Heart left ventricle (tissue), 16 donors: ENCODE measurements around the gene APC2. TPM values are rescaled to one million over a fixed set of nuclear protein-coding genes. Genes with fewer than 3 reads are reported as not detected.
"Not testable (repeated sequence)": the region's sequence is repeated elsewhere in the genome, so short reads cannot be mapped to it uniquely, and the experiment has no call there.

Experiments used
- ATAC-seq, 4 donors: fragments of 200-7000 bp; cut with Tn5 transposase; one replicate each; pipeline ENCODE4 v1.9.1; 2020 to 2022; ENCODE audit warnings: moderate library complexity in 4 of 4, mild to moderate bottlenecking in 3 of 4, moderate number of reproducible peaks in 1 of 4
- DNase-seq, 5 donors: peaks; one replicate each; pipeline ENCODE4 v3.0.0-alpha.2; 2020
- H3K27ac ChIP-seq, 12 donors: fragments of 200-600 bp; sonication (generic) in 4 of 12; one replicate each; pipeline versions ENCODE4 v1.5.0 to v1.8.0; 2016 to 2022; ENCODE audit warnings: mild to moderate bottlenecking in 2 of 12
- H3K27me3 ChIP-seq, 9 donors: fragments of 200-600 bp; sonication (generic) in 2 of 9; one replicate each; pipeline versions ENCODE4 v1.5.1 to v1.8.0; 2016 to 2022; ENCODE audit warnings: mild to moderate bottlenecking in 3 of 9
- H3K36me3 ChIP-seq, 9 donors: fragments of 200-600 bp; sonication (generic) in 2 of 9; one replicate each; pipeline versions ENCODE4 v1.5.0 to v1.8.0; 2018 to 2022; ENCODE audit warnings: mild to moderate bottlenecking in 2 of 9
- H3K4me1 ChIP-seq, 12 donors: fragments of 200-600 bp; sonication (generic) in 4 of 12; one replicate each; pipeline versions ENCODE4 v1.5.0 to v1.8.0; 2016 to 2022; ENCODE audit warnings: mild to moderate bottlenecking in 3 of 12
- H3K4me3 ChIP-seq, 12 donors: fragments of 200-600 bp; sonication (generic) in 4 of 12; one replicate each; pipeline versions ENCODE4 v1.5.0 to v1.8.0; 2017 to 2022; ENCODE audit warnings: mild to moderate bottlenecking in 9 of 12, moderate library complexity in 4 of 12
- H3K9me3 ChIP-seq, 12 donors: fragments of 200-600 bp; sonication (generic) in 4 of 12; one replicate each; pipeline versions ENCODE4 v1.5.0 to v1.8.0; 2016 to 2022; ENCODE audit warnings: mild to moderate bottlenecking in 1 of 12
- POLR2A ChIP-seq, 2 donors: fragments of 450-650 bp; IDR thresholded peaks; one replicate each; pipeline ENCODE4 v1.6.1; 2017; ENCODE audit warnings: antibody characterized with exemption in 2 of 2, mild to moderate bottlenecking in 2 of 2, moderate library complexity in 2 of 2
- WGBS, 4 donors: extraction: QIAGEN DNeasy Blood & Tissue Kit in 2 of 4; methylation state at CpG; one replicate each; pipeline versions ENCODE4 v1.1.5 to v1.1.7; 2013 to 2018; 5-methylcytosine and 5-hydroxymethylcytosine counted together
- intact Hi-C, 10 donors: fragments of 100-400 bp; cut with DNase I; formaldehyde crosslinking; loops; one replicate each; pipeline versions ENCODE4 v1.11.1 to v1.14.2; 2022
- polyA plus RNA-seq, 2 donors: library from polyadenylated mRNA; stranded (reverse); fragments of 200-250 nt; gene quantifications; one replicate each; pipeline ENCODE4 v1.2.3, GENCODE V29; 2013
- total RNA-seq, 9 donors: library from RNA; depleted of rRNA in 2 of 9; stranded (reverse); fragments of >200 nt in 2 of 9; fragmentation: NEBNext Ultra II Directional in 3 of 9; extraction: Animal tissue kit (Norgen Biotek cat#: 25700) in 3 of 9; gene quantifications; one replicate each; pipeline versions ENCODE4 v1.1.0 to v1.2.4, GENCODE V29; 2016 to 2023
- TF ChIP-seq, protein P1 (sequence below), 12 donors: fragments of 200-600 bp; sonication (generic) in 4 of 12; IDR thresholded peaks; one replicate each; pipeline versions ENCODE4 v1.5.0 to v1.8.0; 2018 to 2022; ENCODE audit warnings: antibody characterized with exemption in 12 of 12, mild to moderate bottlenecking in 5 of 12
- donor health status: ischemic (EF 13 %, LVEDD 7.1; RV severe dilation, severe dysfunction).
- donor health status: healthy with polysubstance abuse.
- donor health status: DM: no; HTN: yes; CAD: no.
- donor health status: DM: no; HTN: no; CAD: no.
- donor health status: ischemic (EF 25% LVEDD 6.9; RV normal size, moderate dysfunction).
- donor health status: ischemic (EF 25% LVEDD 5.7; RV mildly dilated, moderate dysfunction).
- donor health status: healthy.
- donor health status: DM: yes; HTN: yes; CAD: no.
- donor health status: ischemic (EF 35%, LVEDD 5.7; RV mildly dilated, moderate dysfunction).
- donor health status: nonischemic (EF 11% LVEDD 7.7; RV severe dilation, severe dysfunction).
- donor health status: DM: yes; HTN: yes; CAD: no.
- donor health status: PGD.
- donor health status: ischemic (EF 29% LVEDD 5.4; RV normal size, mild dysfunction).
- donor health status: nonischemic (EF 23%, LVEDD 6.1; RV moderate dilation, normal function).

APC2 gene
- total and polyA plus RNA-seq, 11 donors = 0.04 to 0.72 (median 0.11) TPM; not detected in 1

DNA sequence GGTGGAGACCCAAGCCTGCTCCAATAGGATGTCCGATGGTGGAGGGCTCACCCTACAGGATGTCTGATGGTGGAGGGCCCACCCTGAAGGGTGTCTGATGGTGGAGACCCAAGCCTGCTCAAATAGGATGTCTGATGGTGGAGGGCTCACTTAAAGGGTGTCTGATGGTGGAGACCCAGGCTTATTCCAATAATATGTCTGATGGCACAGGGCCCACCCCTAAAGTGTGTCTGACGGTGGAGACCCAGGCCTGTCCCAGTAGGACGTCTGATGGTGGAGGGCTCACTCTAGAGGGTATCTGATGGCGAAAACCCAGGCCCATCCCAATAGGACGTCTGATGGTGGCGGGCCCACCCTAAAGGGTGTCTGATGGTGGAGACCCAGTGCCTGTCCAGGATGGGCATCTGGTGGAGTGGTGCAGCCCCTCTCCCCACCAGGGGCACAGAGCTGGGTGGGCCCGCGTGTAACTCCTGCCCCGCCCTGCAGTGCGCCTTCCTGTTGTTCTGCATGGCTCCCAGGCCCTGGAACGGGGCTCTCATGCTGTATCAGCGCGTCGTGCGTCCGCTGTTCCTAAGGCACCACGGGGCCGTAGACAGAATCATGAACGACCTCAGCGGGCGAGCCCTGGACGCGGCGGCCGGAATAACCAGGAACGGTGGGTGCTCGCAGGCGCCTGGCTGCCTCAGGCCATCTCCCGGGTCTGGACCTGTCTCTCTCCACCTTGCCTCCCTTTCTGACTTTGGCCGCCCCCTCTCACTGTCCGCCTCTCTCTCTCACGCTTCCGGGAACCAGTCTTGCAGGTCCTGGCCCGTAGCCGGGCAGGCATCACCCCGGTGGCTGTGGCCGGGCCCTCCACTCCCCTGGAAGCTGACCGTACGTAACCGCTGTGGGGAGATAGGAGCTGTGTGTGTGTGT lies 46.1 kb downstream of the APC2 start:
- no peak overlapping the region for H3K27ac ChIP-seq
- peaks cover 0 to 15% (median 4%) of the 10 kb centered on the region in 9 donors for H3K27me3 ChIP-seq
- no peak overlapping the region for H3K4me3 ChIP-seq
- peak in 1 of 4 donors; percentile 3 for ATAC-seq
- 77 to 81% (median 80%) methylated on average over 31 to 40 of the region's 40 CpGs for WGBS, 4 donors
- H3K4me1 ChIP-seq = peaks cover 0 to 18% (median 6%) of the 10 kb centered on the region in 12 donors
- intact Hi-C loops = no loop called here
- no peak for TF ChIP-seq POLR2A (IDR thresholded peaks at IDR 0.05)
- TF ChIP-seq, protein P1, sequence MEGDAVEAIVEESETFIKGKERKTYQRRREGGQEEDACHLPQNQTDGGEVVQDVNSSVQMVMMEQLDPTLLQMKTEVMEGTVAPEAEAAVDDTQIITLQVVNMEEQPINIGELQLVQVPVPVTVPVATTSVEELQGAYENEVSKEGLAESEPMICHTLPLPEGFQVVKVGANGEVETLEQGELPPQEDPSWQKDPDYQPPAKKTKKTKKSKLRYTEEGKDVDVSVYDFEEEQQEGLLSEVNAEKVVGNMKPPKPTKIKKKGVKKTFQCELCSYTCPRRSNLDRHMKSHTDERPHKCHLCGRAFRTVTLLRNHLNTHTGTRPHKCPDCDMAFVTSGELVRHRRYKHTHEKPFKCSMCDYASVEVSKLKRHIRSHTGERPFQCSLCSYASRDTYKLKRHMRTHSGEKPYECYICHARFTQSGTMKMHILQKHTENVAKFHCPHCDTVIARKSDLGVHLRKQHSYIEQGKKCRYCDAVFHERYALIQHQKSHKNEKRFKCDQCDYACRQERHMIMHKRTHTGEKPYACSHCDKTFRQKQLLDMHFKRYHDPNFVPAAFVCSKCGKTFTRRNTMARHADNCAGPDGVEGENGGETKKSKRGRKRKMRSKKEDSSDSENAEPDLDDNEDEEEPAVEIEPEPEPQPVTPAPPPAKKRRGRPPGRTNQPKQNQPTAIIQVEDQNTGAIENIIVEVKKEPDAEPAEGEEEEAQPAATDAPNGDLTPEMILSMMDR (IDR thresholded peaks at IDR 0.05) = no peak
- H3K36me3 ChIP-seq = no peaks in the 10 kb centered on the region
- no peaks in the 10 kb centered on the region for H3K9me3 ChIP-seq
- no peak for DNase-seq

DNA sequence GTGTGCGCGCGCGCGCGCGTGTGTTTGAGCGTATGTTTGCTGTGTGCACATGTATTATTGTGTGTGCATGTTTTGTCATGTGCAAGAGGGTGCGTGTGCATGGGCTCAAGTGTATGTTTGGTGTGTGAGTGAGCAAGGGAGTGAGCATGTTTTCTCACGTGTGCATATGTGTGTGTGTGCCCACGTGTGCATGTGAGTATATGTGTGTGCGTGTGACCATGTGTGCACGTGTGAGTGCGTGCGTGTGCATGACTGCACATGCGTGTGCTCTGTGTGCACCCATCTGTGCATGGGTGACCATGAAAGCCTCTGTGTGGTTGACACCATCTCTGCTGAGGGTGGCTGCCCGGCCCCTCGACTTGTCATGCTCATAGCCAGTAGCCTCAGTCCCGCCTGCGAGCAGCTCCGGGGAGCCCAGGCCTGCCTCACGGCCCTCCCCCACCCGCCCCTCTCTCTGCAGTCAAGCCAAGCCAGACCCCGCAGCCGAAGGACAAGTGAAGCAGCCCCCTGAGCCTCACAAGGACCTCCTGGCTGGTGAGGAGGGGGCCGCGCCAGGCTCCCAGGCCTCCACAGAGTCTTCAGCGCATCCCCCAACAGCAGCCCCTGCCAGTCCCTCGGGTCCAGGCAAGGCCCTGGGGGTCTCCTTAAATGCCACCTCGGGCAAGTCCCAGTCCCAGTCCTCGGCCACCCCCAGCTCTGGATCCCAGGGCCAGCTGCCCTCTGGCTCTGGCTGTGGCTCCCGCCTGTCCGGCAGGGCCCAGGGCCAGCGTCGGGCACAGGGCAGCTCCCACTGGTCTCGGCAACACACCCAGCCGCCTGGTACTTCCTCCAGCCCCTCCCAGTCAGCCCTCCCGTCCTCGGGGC lies 47.0 kb downstream of the APC2 start:
- H3K27me3 ChIP-seq = peaks cover 0 to 13% (median 4%) of the 10 kb centered on the region in 9 donors
- H3K36me3 ChIP-seq = no peaks in the 10 kb centered on the region
- H3K27ac ChIP-seq = no peak overlapping the region
- H3K9me3 ChIP-seq = no peaks in the 10 kb centered on the region
- no peak for DNase-seq
- intact Hi-C loops = no loop called here
- peak in 1 of 4 donors; percentile 3 for ATAC-seq
- 72 to 81% (median 74%) methylated on average over 24 to 39 of the region's 39 CpGs for WGBS, 4 donors
- H3K4me1 ChIP-seq = peaks cover 0 to 9% (median 0%) of the 10 kb centered on the region in 12 donors
- no peak for TF ChIP-seq POLR2A (IDR thresholded peaks at IDR 0.05)
- TF ChIP-seq, protein P1 (IDR thresholded peaks at IDR 0.05) = no peak
- H3K4me3 ChIP-seq = no peak overlapping the region

DNA sequence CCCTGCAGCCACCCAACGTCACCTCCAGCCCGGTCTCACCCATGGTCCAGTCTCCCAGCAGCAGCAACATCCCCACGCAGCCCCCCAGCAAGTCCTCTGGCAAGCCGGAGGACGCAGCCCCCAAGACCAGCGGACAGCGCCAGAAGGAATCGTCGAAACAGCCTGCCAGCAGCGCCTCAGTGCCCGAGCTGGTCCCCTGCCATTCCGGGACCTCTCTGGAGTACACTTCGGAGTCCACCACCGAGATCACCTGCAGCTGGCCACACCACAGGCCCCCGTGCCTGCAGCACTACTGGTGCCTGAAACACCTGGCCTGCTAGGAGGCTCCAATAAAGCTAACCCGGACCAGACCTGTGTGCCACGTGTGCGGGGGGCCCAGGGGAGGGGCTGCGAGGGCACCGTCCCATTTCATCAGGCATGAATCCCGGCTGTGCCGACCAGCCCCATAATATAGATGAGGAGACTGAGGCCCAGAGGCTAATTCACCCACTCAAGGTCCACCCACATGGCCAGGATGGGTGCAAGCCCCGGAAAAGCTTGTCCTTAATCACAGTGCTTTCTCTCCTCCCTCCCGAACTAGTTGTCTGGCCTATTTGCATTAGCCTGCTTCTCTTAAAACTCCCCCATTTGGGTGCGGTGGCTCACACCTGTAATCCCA lies 47.8 kb downstream of the APC2 start:
- no peak overlapping the region for H3K4me3 ChIP-seq
- no peak overlapping the region for H3K27ac ChIP-seq
- no peak for TF ChIP-seq POLR2A (IDR thresholded peaks at IDR 0.05)
- TF ChIP-seq, protein P1 (IDR thresholded peaks at IDR 0.05) = no peak
- no peak for ATAC-seq
- DNase-seq = no peak
- H3K9me3 ChIP-seq = no peaks in the 10 kb centered on the region
- 85 to 88% (median 86%) methylated on average over 14 to 25 of the region's 25 CpGs for WGBS, 4 donors
- intact Hi-C loops = no loop called here
- no peaks in the 10 kb centered on the region for H3K36me3 ChIP-seq
- H3K27me3 ChIP-seq = peaks cover 0 to 16% (median 2%) of the 10 kb centered on the region in 9 donors
- H3K4me1 ChIP-seq = peaks cover 0 to 7% (median 0%) of the 10 kb centered on the region in 12 donors

DNA sequence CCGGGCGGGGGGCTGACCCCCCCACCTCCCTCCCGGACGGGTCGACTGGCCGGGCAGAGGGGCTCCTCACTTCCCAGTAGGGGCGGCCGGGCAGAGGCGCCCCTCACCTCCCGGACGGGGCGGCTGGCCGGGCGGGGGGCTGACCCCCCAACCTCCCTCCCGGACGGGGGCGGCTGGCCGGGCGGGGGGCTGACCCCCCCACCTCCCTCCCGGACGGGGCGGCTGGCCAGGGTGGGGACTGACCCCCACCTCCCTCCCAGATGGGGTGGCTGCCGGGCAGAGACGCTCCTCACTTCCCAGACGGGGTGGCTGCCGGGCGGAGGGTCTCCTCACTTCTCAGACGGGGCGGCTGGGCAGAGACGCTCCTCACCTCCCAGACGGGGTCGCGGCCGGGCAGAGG lies 49.3 kb downstream of the APC2 start:
- H3K4me1 ChIP-seq = peaks cover 0 to 14% (median 9%) of the 10 kb centered on the region in 12 donors
- H3K27me3 ChIP-seq = peaks cover 0 to 32% (median 11%) of the 10 kb centered on the region in 9 donors
- H3K27ac ChIP-seq, H3K36me3 ChIP-seq, H3K9me3 ChIP-seq, DNase-seq, ATAC-seq, intact Hi-C loops, H3K4me3 ChIP-seq: not testable (repeated sequence)
- WGBS, 4 donors = 80 to 98% (median 92%) methylated on average over 1 to 34 of the region's 34 CpGs
